ENCODE results near the gene ANXA6.

The ANXA6 gene

DNA sequence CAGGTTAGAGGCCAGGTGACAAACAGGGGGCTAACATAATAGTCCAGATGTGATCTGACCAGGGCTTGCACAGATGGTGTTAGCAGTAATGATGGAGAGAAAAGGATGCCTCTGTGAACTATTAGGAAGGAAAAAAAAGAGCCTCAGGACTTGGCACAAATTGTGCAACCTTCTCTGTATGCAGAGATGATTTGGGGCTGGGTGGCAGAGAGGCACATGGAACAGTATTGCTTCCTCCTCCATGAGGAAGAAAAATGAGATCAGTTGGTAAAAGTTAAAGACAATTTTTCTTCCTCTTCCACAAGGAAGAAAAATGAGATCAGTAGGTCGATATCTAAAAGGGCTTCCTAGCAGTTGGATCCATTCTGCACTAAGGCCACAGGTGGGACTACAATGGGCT is 13.9 kb upstream of the ANXA6 start:
- Histone ChIP-seq H3K9me3 (peaks cover 5% of the 10 kb centered on the region; the same call in 1 of the 2 replicates), H3K36me3 (peaks cover 11% of the 10 kb centered on the region; the same call in 1 of the 2 replicates), H3K4me3 (no peak overlapping the region), H4K20me1 (no peaks in the 10 kb centered on the region), H3K27ac (no peak overlapping the region), H3K4me2 (no peak overlapping the region), H3K27me3 (no peaks in the 10 kb centered on the region), H3K4me1 (no peaks in the 10 kb centered on the region), H3K9ac (no peak overlapping the region)
- TF ChIP-seq Cebpa-rat (IDR thresholded peaks at IDR 0.05): no peak

DNA sequence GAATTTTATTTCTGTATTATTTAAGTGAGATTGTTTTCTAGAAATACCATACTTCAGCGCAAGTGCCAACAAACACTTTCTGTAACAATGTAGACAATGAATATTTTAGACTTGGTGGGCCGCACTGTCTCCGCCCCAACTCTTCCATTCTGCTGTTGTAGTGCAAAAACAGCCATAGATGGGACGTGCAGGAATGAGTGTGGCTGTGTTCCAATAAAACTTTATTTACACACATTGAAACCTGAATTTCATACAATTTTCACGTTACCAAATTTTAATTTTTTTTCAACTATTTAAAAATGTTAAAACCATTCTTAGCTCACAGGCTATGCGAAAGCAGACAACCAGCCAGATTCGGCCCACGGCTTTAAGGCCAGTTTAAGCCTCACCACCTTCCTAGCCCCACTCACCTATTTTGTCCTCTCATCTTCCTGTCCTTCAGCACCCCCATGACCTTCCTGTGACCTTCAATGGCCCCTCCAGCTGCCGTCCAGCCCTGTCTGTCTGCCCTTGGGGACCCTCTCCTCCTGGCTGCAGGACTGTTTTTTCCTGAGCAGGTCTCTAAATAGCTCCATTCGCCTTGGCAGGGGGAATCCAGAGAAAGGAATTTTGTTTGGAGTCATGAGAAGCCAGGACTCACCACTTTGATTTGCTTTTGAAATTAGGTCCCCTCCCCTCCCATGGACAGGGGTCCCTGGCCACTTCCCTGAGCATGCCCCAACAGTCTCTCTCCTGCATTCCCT is 11.2 kb upstream of the ANXA6 start:
- no peak overlapping the region for H3K9ac ChIP-seq
- H4K20me1 ChIP-seq: no peaks in the 10 kb centered on the region
- no peaks in the 10 kb centered on the region for H3K36me3 ChIP-seq
- no peak overlapping the region for H3K4me3 ChIP-seq
- peaks cover 8% of the 10 kb centered on the region for H3K4me1 ChIP-seq
- H3K27me3 ChIP-seq: no peaks in the 10 kb centered on the region
- H3K27ac ChIP-seq: no peak overlapping the region
- H3K9me3 ChIP-seq: peaks cover 5% of the 10 kb centered on the region; the same call in 1 of the 2 replicates
- no peak for TF ChIP-seq Cebpa-rat (IDR thresholded peaks at IDR 0.05)
- H3K4me2 ChIP-seq: no peak overlapping the region

DNA sequence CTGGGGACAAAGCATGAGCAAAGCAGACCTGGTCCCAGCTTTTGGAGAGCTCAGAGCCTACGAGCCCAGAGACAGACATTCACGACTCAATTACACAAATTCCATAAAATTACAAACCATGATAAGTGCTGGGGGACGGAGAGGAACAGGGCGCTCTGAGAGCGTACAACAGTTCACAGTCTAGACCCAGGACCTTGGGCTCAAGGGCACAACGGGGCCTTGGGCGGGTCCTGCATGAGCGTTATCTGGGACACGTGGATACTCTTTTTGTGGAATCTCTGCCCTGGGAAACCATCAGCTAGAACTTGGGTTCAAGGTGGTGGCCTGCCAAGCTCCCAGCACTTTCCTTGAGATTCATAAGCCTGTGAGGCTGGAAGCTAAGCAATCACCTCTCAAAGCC is 9.4 kb upstream of the ANXA6 start:
- TF ChIP-seq Cebpa-rat (IDR thresholded peaks at IDR 0.05): no peak

DNA sequence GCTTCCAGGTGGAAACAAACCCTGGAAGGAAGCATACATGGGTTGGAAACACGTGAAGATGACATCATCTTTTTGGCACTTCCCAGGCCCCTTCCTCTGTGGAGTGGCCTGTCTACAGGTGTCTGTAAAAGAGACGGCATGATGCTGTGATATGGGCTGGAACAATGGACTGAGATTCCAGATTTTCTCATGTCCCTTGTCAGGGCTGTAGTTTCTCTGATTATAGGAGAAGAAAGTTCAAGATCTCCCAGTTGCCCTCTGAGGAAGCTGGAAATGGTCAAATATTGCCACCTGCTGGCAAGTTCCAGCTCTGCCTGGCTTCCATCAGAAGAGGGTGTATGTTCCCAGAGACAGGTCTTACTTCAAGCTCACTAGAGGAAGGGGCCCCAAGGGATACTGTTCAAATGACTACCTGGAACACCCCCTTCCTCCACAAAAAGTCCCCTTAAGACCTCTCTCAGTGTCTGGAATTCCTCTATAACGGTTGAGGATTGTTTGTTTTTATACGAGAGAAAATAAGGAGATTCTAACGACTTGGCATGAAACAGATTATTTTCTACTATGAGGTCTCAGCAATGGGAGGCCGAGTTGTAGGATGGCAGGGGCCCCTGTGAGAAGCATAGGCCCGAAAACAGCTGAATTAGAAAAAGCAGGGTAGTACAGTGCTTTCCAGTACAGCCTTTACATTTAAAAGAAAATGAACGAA is 7.3 kb upstream of the ANXA6 start:
- Histone ChIP-seq H3K4me2 (0 out of 2 replicates have a peak overlapping the region, but pooled peaks have one; percentile 10), H3K9ac (0 out of 2 replicates have a peak overlapping the region, but pooled peaks have one; percentile 15), H3K27me3 (no peaks in the 10 kb centered on the region), H3K4me1 (peaks cover 8% of the 10 kb centered on the region), H3K36me3 (no peaks in the 10 kb centered on the region), H3K27ac (no peak overlapping the region), H3K9me3 (peaks cover 5% of the 10 kb centered on the region; the same call in 1 of the 2 replicates), H3K4me3 (no peak overlapping the region), H4K20me1 (no peaks in the 10 kb centered on the region)
- no peak for TF ChIP-seq Cebpa-rat (IDR thresholded peaks at IDR 0.05)

More for the DNA sequence above, 9.4 kb upstream of the ANXA6 start:
- H3K27ac ChIP-seq: no peak overlapping the region
- H3K4me2 ChIP-seq: no peak overlapping the region
- no peak overlapping the region for H3K4me3 ChIP-seq
- H3K4me1 ChIP-seq: peaks cover 8% of the 10 kb centered on the region
- peaks cover 5% of the 10 kb centered on the region; the same call in 1 of the 2 replicates for H3K9me3 ChIP-seq
- no peaks in the 10 kb centered on the region for H3K36me3 ChIP-seq
- no peak overlapping the region for H3K9ac ChIP-seq
- H3K27me3 ChIP-seq: no peaks in the 10 kb centered on the region
- H4K20me1 ChIP-seq: no peaks in the 10 kb centered on the region

DNA sequence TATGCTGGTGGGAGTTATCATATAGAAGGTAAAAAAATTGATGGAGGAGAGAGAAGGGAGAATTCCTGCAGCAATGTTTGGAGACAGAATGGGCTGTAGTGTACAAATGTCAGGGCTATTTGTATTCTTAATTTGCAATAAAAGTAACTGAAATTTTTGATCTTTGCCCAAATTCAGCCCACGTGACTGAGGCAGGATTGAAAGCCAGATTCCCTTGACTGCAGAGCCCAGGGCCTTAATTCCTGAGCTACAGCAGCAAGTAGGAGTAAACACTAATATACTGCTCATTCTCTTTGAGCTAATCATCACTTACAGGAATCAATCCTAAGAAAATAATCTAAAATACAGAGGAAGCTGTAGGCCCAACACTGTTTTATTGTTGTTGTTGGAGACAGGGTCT is 5.2 kb upstream of the ANXA6 start:
- peaks cover 5% of the 10 kb centered on the region; the same call in 1 of the 2 replicates for H3K9me3 ChIP-seq
- H3K27ac ChIP-seq: no peak overlapping the region
- TF ChIP-seq Cebpa-rat (IDR thresholded peaks at IDR 0.05): no peak
- H3K4me3 ChIP-seq: no peak overlapping the region
- no peaks in the 10 kb centered on the region for H4K20me1 ChIP-seq
- H3K27me3 ChIP-seq: no peaks in the 10 kb centered on the region
- no peak overlapping the region for H3K4me2 ChIP-seq
- H3K36me3 ChIP-seq: no peaks in the 10 kb centered on the region
- peaks cover 20% of the 10 kb centered on the region for H3K4me1 ChIP-seq
- no peak overlapping the region for H3K9ac ChIP-seq

DNA sequence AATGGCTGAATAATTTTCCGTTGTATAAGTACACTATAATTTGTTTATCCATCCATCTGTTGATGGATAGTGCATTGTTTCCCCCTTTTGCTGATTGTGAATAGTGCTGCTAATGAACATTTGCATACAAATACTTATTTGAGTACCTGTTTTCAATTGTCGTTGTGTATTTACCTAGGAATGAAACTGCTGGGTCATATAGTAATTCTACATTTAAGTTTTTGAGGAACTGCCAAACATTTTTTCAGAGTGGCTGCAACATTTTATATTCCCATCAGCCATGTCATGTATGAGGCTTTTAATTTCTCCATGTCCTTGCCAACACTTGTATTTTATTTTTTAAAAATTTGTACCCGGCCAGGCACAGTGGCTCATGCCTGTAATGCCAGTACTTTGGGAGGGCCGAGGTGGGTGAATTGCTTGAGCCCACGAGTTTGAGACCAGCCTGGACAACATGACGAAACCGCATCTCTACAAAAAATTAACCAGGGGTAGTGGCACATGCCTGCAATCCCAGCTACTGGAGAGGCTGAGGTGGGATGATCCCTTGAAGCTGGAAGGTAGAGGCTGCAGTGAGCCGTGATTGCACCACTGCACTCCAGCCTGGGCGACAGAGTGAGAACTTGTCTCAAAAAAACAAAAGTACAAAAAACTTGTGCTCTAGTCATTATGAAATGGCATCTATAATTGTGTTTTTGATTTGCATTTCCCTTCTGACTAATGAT is 2.2 kb upstream of the ANXA6 start:
- Histone ChIP-seq H3K4me1 (peaks cover 42% of the 10 kb centered on the region), H3K9me3 (no peaks in the 10 kb centered on the region), H3K36me3 (no peaks in the 10 kb centered on the region), H3K4me3 (no peak overlapping the region), H4K20me1 (no peaks in the 10 kb centered on the region), H3K9ac (no peak overlapping the region), H3K4me2 (no peak overlapping the region), H3K27me3 (no peaks in the 10 kb centered on the region), H3K27ac (no peak overlapping the region)
- no peak for TF ChIP-seq Cebpa-rat (IDR thresholded peaks at IDR 0.05)

DNA sequence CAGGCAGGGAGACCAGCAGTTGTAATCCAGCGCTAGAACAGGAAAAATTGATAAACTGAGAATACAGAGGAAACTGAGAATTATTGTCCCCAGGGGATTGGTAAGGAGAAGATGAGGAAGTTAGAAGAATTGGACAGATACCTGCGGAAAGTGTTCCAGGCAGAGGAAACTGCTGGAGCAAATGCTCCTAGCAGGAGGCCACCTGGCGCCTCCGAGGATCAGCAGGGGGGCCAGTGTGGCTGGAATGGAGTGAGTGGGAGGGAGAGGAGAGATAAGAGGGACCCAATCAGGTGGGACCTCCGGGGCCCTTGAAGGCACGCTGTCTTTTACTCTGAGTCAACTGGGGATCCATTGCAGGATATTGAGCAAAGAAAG is 695 bp upstream of the ANXA6 start:
- H3K27ac ChIP-seq: 0 out of 2 replicates have a peak overlapping the region, but pooled peaks have one; percentile 82
- peaks cover 51% of the 10 kb centered on the region for H3K4me1 ChIP-seq
- TF ChIP-seq Cebpa-rat (IDR thresholded peaks at IDR 0.05): no peak
- peak overlapping the region; percentile 86 for H3K4me3 ChIP-seq
- H3K36me3 ChIP-seq: no peaks in the 10 kb centered on the region
- H3K4me2 ChIP-seq: peak overlapping the region; percentile 98
- no peaks in the 10 kb centered on the region for H4K20me1 ChIP-seq
- H3K9ac ChIP-seq: peak overlapping the region; percentile 85
- no peaks in the 10 kb centered on the region for H3K27me3 ChIP-seq
- no peaks in the 10 kb centered on the region for H3K9me3 ChIP-seq

DNA sequence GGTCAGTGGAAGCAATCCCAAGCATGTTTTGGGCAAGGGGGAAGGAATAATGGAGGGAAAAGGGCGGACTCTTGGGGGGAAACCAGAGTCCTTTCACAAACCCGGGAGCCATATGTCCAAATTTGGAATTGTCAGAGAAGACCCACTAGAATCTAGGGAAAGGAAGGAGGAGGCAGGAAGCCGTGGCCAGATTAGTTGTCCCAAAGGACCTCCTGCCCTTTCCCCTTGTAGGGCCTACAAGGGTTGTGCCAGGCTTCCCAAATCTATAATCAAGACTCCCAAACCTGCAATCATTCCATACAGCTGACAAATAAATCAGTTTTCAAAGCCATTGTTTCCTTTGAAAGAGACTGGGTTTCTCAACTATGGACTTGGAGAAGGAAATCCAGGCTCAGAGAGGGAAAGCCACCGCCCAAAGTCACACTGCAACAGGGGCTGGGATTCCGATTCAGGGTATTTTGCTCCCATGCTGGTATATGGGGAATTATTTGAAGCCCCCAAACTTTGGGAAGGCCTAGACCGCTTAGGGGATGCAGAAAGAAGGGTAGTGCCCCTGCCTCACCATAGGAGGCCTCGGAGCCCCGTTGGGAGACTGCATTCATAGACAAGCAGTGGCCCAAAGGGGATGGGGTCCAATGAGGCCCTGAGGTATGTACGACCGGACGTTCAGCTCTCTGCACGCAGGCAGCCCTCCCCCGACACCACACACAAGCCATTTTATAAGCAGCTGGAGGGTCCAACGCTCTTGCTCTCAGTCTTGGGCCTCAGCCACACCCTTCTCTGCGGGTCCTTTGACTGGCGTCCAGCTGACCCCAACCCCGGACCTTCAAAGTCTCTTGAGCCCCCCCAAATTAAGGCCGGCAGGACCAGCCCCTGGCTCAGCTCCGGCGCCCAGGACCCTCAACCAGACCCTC is 815 bp downstream of the ANXA6 start:
- peaks cover 66% of the 10 kb centered on the region for H3K4me1 ChIP-seq
- no peaks in the 10 kb centered on the region for H3K27me3 ChIP-seq
- no peaks in the 10 kb centered on the region for H3K36me3 ChIP-seq
- no peak for TF ChIP-seq Cebpa-rat (IDR thresholded peaks at IDR 0.05)
- H4K20me1 ChIP-seq: no peaks in the 10 kb centered on the region
- peak overlapping the region; percentile 98 for H3K4me2 ChIP-seq
- peak overlapping the region; percentile 82 for H3K27ac ChIP-seq
- no peaks in the 10 kb centered on the region for H3K9me3 ChIP-seq
- peak overlapping the region; percentile 86 for H3K4me3 ChIP-seq
- peak overlapping the region; percentile 85 for H3K9ac ChIP-seq

Data from BLaER1 (cell line).